CD14-positive monocyte (primary cell): ENCODE measurements around the gene CMC2. TPM values are rescaled to one million over a fixed set of nuclear protein-coding genes. Genes with fewer than 3 reads are reported as not detected.

Experiments
- DNase-seq, 3 donors: peaks; one replicate each; pipeline ENCODE4 v3.0.0-alpha.2; 2011 to 2022
- H2AFZ ChIP-seq: 2 replicates; pipeline ENCODE4 v1.6.0; 2012; ENCODE audit warnings: mild to moderate bottlenecking, low read depth, low read length, inconsistent platforms; ENCODE audit not compliant: insufficient read depth, poor library complexity, severe bottlenecking
- H3K27ac ChIP-seq, 2 donors: 1 replicate in 1 of 2; 2 replicates in 1 of 2; pipeline ENCODE4 v1.5.1; 2012 to 2013; ENCODE audit warnings: low read length in 2 of 2, control low read depth in 1 of 2, inconsistent platforms in 1 of 2, low read depth in 1 of 2, mild to moderate bottlenecking in 1 of 2
- H3K27me3 ChIP-seq, 2 donors: one replicate each; pipeline versions ENCODE4 v1.6.0 to v1.6.1; 2011 to 2013; ENCODE audit warnings: low read length in 2 of 2; ENCODE audit not compliant: control insufficient read depth in 2 of 2, insufficient read depth in 2 of 2
- H3K36me3 ChIP-seq, 2 donors: replicated peaks in 1 of 2; 1 replicate in 1 of 2; 2 replicates in 1 of 2; pipeline versions ENCODE4 v1.5.1 to v1.6.1; 2012 to 2013; ENCODE audit warnings: low read length in 2 of 2, control low read depth in 1 of 2, inconsistent platforms in 1 of 2, mild to moderate bottlenecking in 1 of 2; ENCODE audit not compliant: insufficient read depth in 2 of 2, control insufficient read depth in 1 of 2
- H3K4me1 ChIP-seq, 2 donors: 1 replicate in 1 of 2; 2 replicates in 1 of 2; pipeline versions ENCODE4 v1.5.1 to v1.6.1; 2012 to 2013; ENCODE audit warnings: low read length in 2 of 2, control low read depth in 1 of 2, inconsistent platforms in 1 of 2, mild to moderate bottlenecking in 1 of 2, moderate library complexity in 1 of 2; ENCODE audit not compliant: insufficient read depth in 2 of 2, control insufficient read depth in 1 of 2
- H3K4me2 ChIP-seq: replicated peaks from 2 replicates; pipeline ENCODE3; 2012; ENCODE audit warnings: low read length, moderate library complexity, mild to moderate bottlenecking; ENCODE audit not compliant: poor library complexity, severe bottlenecking; ENCODE audit errors: extremely low read depth
- H3K4me3 ChIP-seq, 3 experiments: fragments of 200-600 bp in 1 of 3; sonication (generic) in 1 of 3; replicated peaks in 1 of 3; 1 replicate in 2 of 3; 2 replicates in 1 of 3; pipeline ENCODE4 v1.5.1; 2011 to 2013; ENCODE audit warnings: low read length in 3 of 3, mild to moderate bottlenecking in 3 of 3, control low read depth in 2 of 3, low read depth in 2 of 3, inconsistent platforms in 1 of 3, moderate library complexity in 1 of 3
- H3K79me2 ChIP-seq: 2 replicates; pipeline ENCODE4 v1.6.0; 2012; ENCODE audit warnings: mild to moderate bottlenecking, control low read depth, inconsistent platforms, low read length, moderate library complexity; ENCODE audit not compliant: insufficient read depth
- H3K9ac ChIP-seq: 2 replicates; pipeline ENCODE4 v1.6.0; 2017; ENCODE audit warnings: low read length, mild to moderate bottlenecking; ENCODE audit not compliant: insufficient read depth, poor library complexity, severe bottlenecking
- H3K9me3 ChIP-seq, 2 donors: replicated peaks in 1 of 2; 1 replicate in 1 of 2; 2 replicates in 1 of 2; pipeline versions ENCODE4 v1.5.1 to v1.6.1; 2012 to 2013; ENCODE audit warnings: low read length in 2 of 2, control low read depth in 1 of 2; ENCODE audit not compliant: control insufficient read depth in 1 of 2, insufficient read depth in 1 of 2
- H4K20me1 ChIP-seq: 2 replicates; pipeline ENCODE4 v1.6.0; 2012; ENCODE audit warnings: mild to moderate bottlenecking, low read length, control low read depth, moderate library complexity; ENCODE audit not compliant: insufficient read depth
- H3K27ac Mint-ChIP-seq, 7 donors: one replicate each; pipeline ENCODE4 v1.8.0; 2020; ENCODE audit warnings: mild to moderate bottlenecking in 7 of 7, mixed read lengths in 7 of 7, moderate library complexity in 6 of 7, inconsistent platforms in 2 of 7
- H3K27me3 Mint-ChIP-seq, 3 donors: one replicate each; pipeline ENCODE4 v1.8.0; 2021 to 2022; ENCODE audit warnings: low read depth in 3 of 3, mild to moderate bottlenecking in 3 of 3, mixed read lengths in 3 of 3, moderate library complexity in 3 of 3, inconsistent platforms in 1 of 3
- H3K36me3 Mint-ChIP-seq, 2 donors: one replicate each; pipeline ENCODE4 v1.8.0; 2020; ENCODE audit warnings: mixed read lengths in 2 of 2, inconsistent platforms in 1 of 2, mild to moderate bottlenecking in 1 of 2
- H3K4me1 Mint-ChIP-seq: one replicate; pipeline ENCODE4 v1.8.0; 2020; ENCODE audit warnings: mild to moderate bottlenecking, mixed read lengths
- H3K4me3 Mint-ChIP-seq, 2 donors: one replicate each; pipeline ENCODE4 v1.8.0; 2020; ENCODE audit warnings: mild to moderate bottlenecking in 2 of 2, mixed read lengths in 2 of 2, moderate library complexity in 1 of 2
- H3K9me3 Mint-ChIP-seq, 7 donors: one replicate each; pipeline ENCODE4 v1.8.0; 2020 to 2022; ENCODE audit warnings: mixed read lengths in 7 of 7, mild to moderate bottlenecking in 6 of 7, moderate library complexity in 6 of 7, inconsistent platforms in 2 of 7
- CTCF ChIP-seq: fragments of 200-600 bp; IDR thresholded peaks from one replicate; pipeline ENCODE4 v1.8.0; 2022; ENCODE audit warnings: antibody characterized with exemption, mild to moderate bottlenecking
- WGBS: methylation state at CpG from one replicate; pipeline ENCODE4 v1.1.5; 2013; ENCODE audit warnings: missing lambda C conversion rate; ENCODE audit not compliant: insufficient coverage; 5-methylcytosine and 5-hydroxymethylcytosine counted together
- intact Hi-C, 2 donors: fragments of 100-400 bp; cut with micrococcal nuclease; formaldehyde crosslinking; loops; one replicate each; pipeline versions ENCODE4 v1.15.0 to v1.15.1; 2023
- polyA plus RNA-seq, 3 donors: library from polyadenylated mRNA; depleted of rRNA in 1 of 3; unstranded in 2 of 3; stranded (reverse) in 1 of 3; fragments of 300-500 nt in 2 of 3; fragments of >200 nt in 1 of 3; fragmentation: Illumina TruSeq in 2 of 3; gene quantifications; 1 replicate in 2 of 3; 2 replicates in 1 of 3; pipeline ENCODE4 v1.2.3, GENCODE V29; 2012 to 2021

Gene CMC2
- polyA plus RNA-seq, 3 donors: 55.3 to 79.5 (median 70.7) TPM

- Histone ChIP-seq H2AFZ (peak within 1 kb of the TSS; percentile 77), H3K4me1 (peaks cover 14% of the 10 kb centered on the region in 2 donors), H3K9ac (peak within 1 kb of the TSS; percentile 72), H3K27me3 (no peaks in the 10 kb centered on the region), H3K79me2 (peaks cover 26% of the 10 kb centered on the region), H3K9me3 (no peaks in the 10 kb centered on the region), H4K20me1 (peaks cover 15% of the 10 kb centered on the region), H3K27ac (peak within 1 kb of the TSS in 1 of 2 donors; percentile 50), H3K36me3 (peaks cover 0 to 13% of the 10 kb centered on the region in 2 donors), H3K4me2 (peak within 1 kb of the TSS; percentile 94), H3K4me3 (peak within 1 kb of the TSS; percentile 49 to 84 (median 73))
- Mint-ChIP-seq H3K4me1 (peaks cover 23% of the 10 kb centered on the region), H3K4me3 (peak within 1 kb of the TSS; percentile 82 to 88), H3K27ac (peak within 1 kb of the TSS in 6 of 7 donors; percentile 56 to 70 (median 62)), H3K36me3 (peaks cover 17 to 21% of the 10 kb centered on the region in 2 donors), H3K27me3 (no peaks in the 10 kb centered on the region), H3K9me3 (peaks cover 0 to 3% (median 0%) of the 10 kb centered on the region in 7 donors)
- peak; percentile 95 for TF ChIP-seq CTCF
- under 1% methylated on average over 47 of the region's 54 CpGs for WGBS
- intact Hi-C loops: loop anchor here in 1 of 2 donors (5.0 to 10.0 kb wide), 3 partner anchors 33 to 699 kb away; partner anchors contain the start of gene GCSH
- DNase-seq: peak; percentile 72 to 87 (median 84)
Measured at GRCh38 chr16:81035398-81035974, 28.8 kb upstream of the CMC2 start, which contains the start of gene ATMIN. Gene ATMIN, plus strand, starts transcription at chr16:81035842. Its CDS starts 29 bp downstream, at chr16:81035871.

- Mint-ChIP-seq H3K27me3 (no peaks in the 10 kb centered on the region), H3K9me3 (peaks cover 0 to 3% (median 0%) of the 10 kb centered on the region in 7 donors), H3K4me1 (no peaks in the 10 kb centered on the region), H3K36me3 (peaks cover 27 to 43% of the 10 kb centered on the region in 2 donors), H3K27ac (no peak overlapping the region), H3K4me3 (no peak overlapping the region)
- H3K4me1 ChIP-seq: no peaks in the 10 kb centered on the region
- no peak overlapping the region for H3K4me3 ChIP-seq
- no peaks in the 10 kb centered on the region for H4K20me1 ChIP-seq
- no peaks in the 10 kb centered on the region for H3K79me2 ChIP-seq
- H2AFZ ChIP-seq: no peak overlapping the region
- intact Hi-C loops: loop anchor here in 1 of 2 donors (10.0 kb wide), 1 partner anchor 705 kb away; no protein-coding TSS in a partner anchor
- 90% methylated on average over 2 of the region's 11 CpGs for WGBS
- DNase-seq: no peak
- H3K27ac ChIP-seq: no peak overlapping the region
- peaks cover 20 to 42% of the 10 kb centered on the region in 2 donors for H3K36me3 ChIP-seq
- no peaks in the 10 kb centered on the region for H3K9me3 ChIP-seq
- H3K27me3 ChIP-seq: no peaks in the 10 kb centered on the region
- H3K4me2 ChIP-seq: no peak overlapping the region
- H3K9ac ChIP-seq: no peak overlapping the region
- TF ChIP-seq CTCF: no peak
Measured at GRCh38 chr16:81029930-81030604, 23.4 kb upstream of the CMC2 start.
